ENCODE results near the gene DRG2. TPM values are rescaled to one million over a fixed set of nuclear protein-coding genes. Genes with fewer than 3 reads are reported as not detected.
A peak's percentile ranks its signal among the peaks of the same experiment; 100 is the strongest.

The DRG2 gene
- polyA plus RNA-seq, 1 of the 3 experiments (the other 2 are of a cell fraction): 39.9 TPM

GRCh38 chr17:18099516-18099915, 11.8 kb downstream of the DRG2 start:
- Histone ChIP-seq H3K4me3 (ENCODE audit: low read depth in 2 of 2, low read length in 1 of 2) (no peak overlapping the region), H3K4me1 (ENCODE audit: control insufficient read depth in 1 of 2, insufficient read depth in 2 of 2, low read depth in 1 of 2, low read length in 1 of 2) (peaks cover 0 to 49% of the 10 kb centered on the region in 2 experiments; a peak in 2 of 4 replicates), H3K27ac (ENCODE audit: low read depth in 2 of 2, low read length in 1 of 2) (peak overlapping the region in 1 of 2 experiments; percentile 86; a peak in 1 of 4 replicates), H3K9ac (no peak overlapping the region), H3K27me3 (ENCODE audit: insufficient read depth) (no peaks in the 10 kb centered on the region), H3K9me3 (no peaks in the 10 kb centered on the region), H3F3A (replicated peaks; ENCODE audit: insufficient read depth) (no peaks in the 10 kb centered on the region), H3K9me2 (no peaks in the 10 kb centered on the region), H3K79me2 (ENCODE audit: insufficient read depth) (no peaks in the 10 kb centered on the region), H4K20me1 (ENCODE audit: insufficient read depth) (0 out of 2 replicates have a peak, but pooled peaks cover 4% of the 10 kb centered on the region), H3K36me3 (replicated peaks in 1 of 2; ENCODE audit: control insufficient read depth in 1 of 2, insufficient read depth in 2 of 2, low read length in 1 of 2) (peaks cover 11 to 58% of the 10 kb centered on the region in 2 experiments), H3K4me2 (no peak overlapping the region), H2AFZ (ENCODE audit: low read depth) (no peak overlapping the region)
- ChIA-PET CTCF (no interaction called here), POLR2A (no interaction called here)
- no peak for DNase-seq
- 98% methylated on average over 14 of the region's 14 CpGs for WGBS (ENCODE audit: low lambda C conversion rate)
- no peak for TF ChIP-seq ELF1 (IDR thresholded peaks at IDR 0.05)
- TF ChIP-seq, protein P1, sequence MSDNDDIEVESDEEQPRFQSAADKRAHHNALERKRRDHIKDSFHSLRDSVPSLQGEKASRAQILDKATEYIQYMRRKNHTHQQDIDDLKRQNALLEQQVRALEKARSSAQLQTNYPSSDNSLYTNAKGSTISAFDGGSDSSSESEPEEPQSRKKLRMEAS (IDR thresholded peaks at IDR 0.05; ENCODE audit: low read depth): no peak
- TF ChIP-seq RXRA (IDR thresholded peaks at IDR 0.05; ENCODE audit: borderline replicate concordance, low read depth): no peak
- no peak for TF ChIP-seq TCF12 (IDR thresholded peaks at IDR 0.05)
- no peak for TF ChIP-seq SMC3 (IDR thresholded peaks at IDR 0.05; ENCODE audit: low read depth, low read length)
- no peak for TF ChIP-seq MEF2A (IDR thresholded peaks at IDR 0.05; ENCODE audit: borderline replicate concordance, low read depth)
- no peak for TF ChIP-seq GATA2 (CRISPR knock-in tag; IDR thresholded peaks at IDR 0.05)
- no peak for TF ChIP-seq CTCF (IDR thresholded peaks at IDR 0.05)
- no peak for TF ChIP-seq MXI1 (IDR thresholded peaks at IDR 0.05; ENCODE audit: low read depth, low read length)
- TF ChIP-seq FOXJ3 (CRISPR knock-in tag; IDR thresholded peaks at IDR 0.05): no peak

- Histone ChIP-seq H3K4me2 (no peak overlapping the region), H3K9ac (no peak overlapping the region), H3K79me2 (ENCODE audit: insufficient read depth) (no peaks in the 10 kb centered on the region), H3K27me3 (ENCODE audit: insufficient read depth) (no peaks in the 10 kb centered on the region), H3K4me3 (ENCODE audit: low read depth in 2 of 2, low read length in 1 of 2) (no peak overlapping the region), H3F3A (replicated peaks; ENCODE audit: insufficient read depth) (no peaks in the 10 kb centered on the region), H4K20me1 (ENCODE audit: insufficient read depth) (0 out of 2 replicates have a peak, but pooled peaks cover 4% of the 10 kb centered on the region), H3K9me3 (no peaks in the 10 kb centered on the region), H3K27ac (ENCODE audit: low read depth in 2 of 2, low read length in 1 of 2) (peak overlapping the region in 1 of 2 experiments; percentile 86; a peak in 2 of 4 replicates), H3K9me2 (no peaks in the 10 kb centered on the region), H2AFZ (ENCODE audit: low read depth) (no peak overlapping the region), H3K36me3 (replicated peaks in 1 of 2; ENCODE audit: control insufficient read depth in 1 of 2, insufficient read depth in 2 of 2, low read length in 1 of 2) (peaks cover 3 to 59% of the 10 kb centered on the region in 2 experiments), H3K4me1 (ENCODE audit: control insufficient read depth in 1 of 2, insufficient read depth in 2 of 2, low read depth in 1 of 2, low read length in 1 of 2) (peaks cover 0 to 60% of the 10 kb centered on the region in 2 experiments; a peak in 2 of 4 replicates)
- DNase-seq: peak; percentile 82
- TF ChIP-seq TEAD4 (IDR thresholded peaks at IDR 0.05; ENCODE audit: borderline replicate concordance, insufficient read depth) (no peak), MXI1 (IDR thresholded peaks at IDR 0.05; ENCODE audit: low read depth, low read length) (peak; percentile 78; the same call in 1 of the 2 replicates), RCOR1 (IDR thresholded peaks at IDR 0.05; ENCODE audit: low read length) (peak; percentile 38; the same call in 1 of the 2 replicates), GABPA (IDR thresholded peaks at IDR 0.05; ENCODE audit: low read depth) (no peak), CHD2 (IDR thresholded peaks at IDR 0.05; ENCODE audit: low read length, partially characterized antibody) (peak; percentile 71)
- CTCF ChIA-PET: interaction anchor here (1.3 kb wide), 1 partner anchor 117 kb away, joined by 3 read pairs; no protein-coding TSS in a partner anchor
- WGBS (ENCODE audit: low lambda C conversion rate): 76% methylated on average over 9 of the region's 10 CpGs
- POLR2A ChIA-PET: interaction anchor here (1.5 kb wide), 1 partner anchor 88 kb away, joined by 6 read pairs; no protein-coding TSS in a partner anchor
Observed at GRCh38 chr17:18100616-18101015, 12.9 kb downstream of the DRG2 start.
